ENCODE data around the gene DKC1.
"Not testable (repeated sequence)": the region's sequence is repeated elsewhere in the genome, so short reads cannot be mapped to it uniquely, and the experiment has no call there.

Gene DKC1

DNA sequence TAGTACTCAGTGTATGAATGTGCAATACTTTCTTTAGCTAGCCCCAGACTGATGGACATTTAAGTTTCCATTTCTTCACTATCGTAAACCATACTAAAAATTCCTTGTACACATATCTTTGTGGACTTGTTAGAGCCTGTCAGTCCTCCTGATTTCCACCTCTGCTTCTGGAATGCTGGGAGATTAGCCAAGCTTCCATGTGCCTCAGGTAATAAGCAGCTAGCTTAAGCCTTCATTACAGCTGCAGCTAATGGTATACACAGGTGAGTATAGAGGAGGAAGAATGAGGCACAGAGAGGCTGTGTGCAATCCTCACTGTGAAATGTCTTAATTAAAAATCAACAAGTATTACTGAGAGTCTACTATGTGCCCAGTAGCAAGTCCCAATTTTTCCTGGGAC lies 62.0 kb downstream of the DKC1 start:
- DNase-seq = no peak

- DNase-seq = not testable (repeated sequence)
Observed at GRCh38 chrX:154825586-154825985, 62.9 kb downstream of the DKC1 start.

All from T1000 (cell line).